ENCODE measurements around the gene GINS2.

GINS2 gene

DNA sequence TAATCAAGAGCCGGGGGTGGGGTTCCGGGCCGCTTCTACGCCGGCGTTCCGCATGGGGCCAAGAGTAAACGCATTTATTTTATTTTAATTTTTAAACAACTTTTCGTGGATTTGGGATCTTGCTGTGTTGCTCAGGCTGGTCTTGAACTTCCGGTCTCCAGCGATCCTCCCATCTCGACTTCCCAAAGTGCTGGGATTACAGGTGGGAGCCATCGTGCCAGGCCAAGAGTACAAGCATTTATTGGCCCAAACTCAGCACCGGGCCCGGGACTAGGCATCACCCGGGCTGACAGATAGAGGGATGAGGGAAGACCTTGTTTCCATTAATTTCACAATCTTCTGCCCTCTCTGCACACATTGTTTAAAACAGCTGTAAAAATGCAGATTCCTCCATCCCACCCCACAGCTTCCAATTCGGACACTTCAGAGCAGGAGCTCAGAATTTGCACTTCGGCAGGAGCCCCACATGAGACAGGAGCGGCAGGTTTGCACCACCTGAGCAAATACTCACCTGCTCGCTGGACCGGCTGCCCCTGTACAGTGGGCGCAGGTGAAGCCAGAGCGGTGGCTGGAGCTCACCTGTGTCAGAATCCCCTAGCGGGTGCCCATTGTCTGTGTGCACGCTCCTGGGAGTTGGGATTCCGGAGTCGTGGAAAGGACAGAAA lies 663 bp upstream of the GINS2 start:
- no peak for FAIRE-seq

DNA sequence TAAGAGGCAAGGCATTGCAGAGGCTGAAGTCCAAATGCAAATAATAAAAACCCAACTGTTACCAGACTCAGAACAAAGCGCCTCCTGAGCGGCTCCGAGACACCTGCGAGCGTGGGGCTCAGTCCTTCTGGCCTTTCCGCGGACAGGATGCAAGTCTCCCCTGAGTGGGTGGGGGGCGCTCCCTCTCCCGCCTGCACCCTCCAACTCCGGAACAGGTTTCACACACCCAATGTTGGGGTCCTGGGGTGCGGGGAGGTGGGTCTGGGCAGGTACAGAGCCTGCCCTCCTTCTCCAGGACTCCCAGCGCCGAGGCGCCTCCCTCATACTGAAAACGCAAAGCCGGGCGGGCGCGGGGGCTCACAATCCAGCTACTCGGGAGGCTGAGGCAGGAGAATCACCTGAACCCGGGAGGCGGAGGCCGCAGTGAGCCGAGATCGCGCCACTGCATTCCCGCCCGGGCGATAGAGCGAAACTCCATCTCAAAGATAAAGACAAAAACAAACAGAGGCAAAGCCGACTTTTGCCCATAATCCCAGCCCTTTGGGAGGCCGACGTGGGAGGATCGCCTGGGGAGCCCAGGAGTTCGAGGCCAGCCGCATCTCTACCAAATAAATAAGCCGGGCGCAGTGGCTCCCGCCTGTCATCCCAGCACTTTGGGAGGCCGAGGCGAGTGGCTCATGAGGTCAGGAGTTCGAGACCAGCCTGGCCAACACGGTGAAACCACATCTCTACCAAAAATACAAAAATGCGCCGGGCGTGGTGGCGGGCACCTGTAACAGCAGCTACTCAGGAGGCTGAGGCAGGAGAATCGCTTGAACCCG lies 893 bp downstream of the GINS2 start:
- no peak for FAIRE-seq

DNA sequence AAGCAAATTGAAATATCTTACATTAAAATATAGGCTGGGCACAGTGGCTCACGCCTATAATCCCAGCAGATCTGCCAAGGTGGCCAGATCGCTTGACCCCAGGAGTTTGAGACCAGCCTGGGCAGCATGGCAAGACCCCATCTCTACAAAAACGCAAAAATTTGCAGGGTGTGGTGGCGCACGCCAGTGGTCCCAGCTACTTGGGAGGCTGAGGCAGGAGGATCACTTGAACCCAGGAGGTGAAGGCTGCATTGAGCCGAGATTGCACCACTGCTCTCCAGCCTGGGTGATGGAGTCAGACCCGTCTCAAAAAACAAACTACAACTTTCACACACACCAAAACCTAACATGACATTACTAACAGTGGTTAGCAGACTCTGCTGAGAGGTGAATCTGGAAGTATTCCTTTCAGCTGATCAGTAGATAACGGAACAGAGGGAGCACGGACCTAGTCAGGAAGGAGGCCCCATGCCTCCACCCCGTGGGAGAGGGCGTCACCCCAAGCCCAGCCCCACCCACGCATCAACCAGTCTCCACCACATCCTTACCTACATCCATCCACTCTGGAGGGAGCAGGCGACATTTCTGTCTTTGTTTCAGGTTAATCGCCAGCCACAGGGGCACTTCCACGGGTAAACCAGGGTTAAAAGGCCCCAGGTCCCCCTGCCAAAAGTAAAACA lies 1.7 kb downstream of the GINS2 start:
- no peak for FAIRE-seq

DNA sequence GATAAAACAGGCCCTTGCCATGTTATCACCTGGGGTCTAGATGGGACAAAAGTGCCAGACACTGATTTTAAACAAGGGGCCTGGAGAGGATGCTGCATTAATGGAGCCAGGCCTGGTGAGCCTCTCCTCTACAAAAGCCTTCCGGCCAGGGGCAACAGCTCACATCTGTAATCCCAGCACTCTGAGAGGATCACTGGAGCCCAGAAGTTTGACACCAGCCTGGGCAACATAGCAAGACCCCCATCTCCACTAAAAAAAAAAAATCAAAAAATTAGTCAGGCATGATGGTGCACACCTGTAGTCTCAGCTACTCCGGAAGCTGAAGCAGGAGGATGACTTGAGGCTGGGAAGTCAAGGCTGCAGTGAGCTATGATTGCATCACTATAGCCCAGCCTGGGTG lies 3.5 kb downstream of the GINS2 start:
- FAIRE-seq, result no peak

DNA sequence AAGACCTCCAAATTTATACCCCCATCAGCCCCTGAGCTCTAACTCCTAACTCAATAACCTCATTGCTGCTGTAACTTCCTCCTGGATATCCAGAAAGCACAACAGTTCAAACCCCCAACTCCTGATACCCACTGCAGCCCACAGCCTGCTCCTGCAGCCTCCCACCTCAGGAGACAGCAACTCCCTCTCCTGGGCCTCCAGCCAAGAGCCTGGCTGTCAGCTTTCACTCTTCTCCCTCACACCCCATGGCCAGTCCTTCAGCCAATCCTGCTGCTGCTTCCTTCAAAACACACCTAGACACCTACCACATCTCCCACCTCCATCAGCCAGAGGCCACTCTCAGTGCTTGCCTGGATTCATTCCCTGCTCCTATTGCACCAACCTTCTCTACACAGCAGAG lies 5.4 kb downstream of the GINS2 start:
- no peak for FAIRE-seq

DNA sequence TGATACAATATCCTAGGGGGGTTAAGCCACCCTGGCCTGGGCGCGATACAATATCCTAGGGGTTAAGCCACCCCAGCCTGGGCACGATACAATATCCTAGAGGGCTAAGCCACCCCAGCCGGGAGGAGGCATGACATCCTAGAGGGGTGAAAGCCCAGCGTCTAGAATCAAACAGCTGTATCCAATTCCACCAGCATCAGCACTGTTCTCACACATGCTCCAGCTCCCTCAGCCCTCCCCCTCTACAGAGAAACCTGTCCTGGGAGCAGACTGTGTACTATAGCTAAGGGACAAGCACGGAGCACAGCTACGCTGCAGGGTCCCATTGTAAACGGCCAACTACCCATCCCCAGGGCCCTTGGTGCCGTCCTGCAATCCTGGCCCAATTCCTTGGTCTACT lies 6.2 kb downstream of the GINS2 start:
- no peak for FAIRE-seq

DNA sequence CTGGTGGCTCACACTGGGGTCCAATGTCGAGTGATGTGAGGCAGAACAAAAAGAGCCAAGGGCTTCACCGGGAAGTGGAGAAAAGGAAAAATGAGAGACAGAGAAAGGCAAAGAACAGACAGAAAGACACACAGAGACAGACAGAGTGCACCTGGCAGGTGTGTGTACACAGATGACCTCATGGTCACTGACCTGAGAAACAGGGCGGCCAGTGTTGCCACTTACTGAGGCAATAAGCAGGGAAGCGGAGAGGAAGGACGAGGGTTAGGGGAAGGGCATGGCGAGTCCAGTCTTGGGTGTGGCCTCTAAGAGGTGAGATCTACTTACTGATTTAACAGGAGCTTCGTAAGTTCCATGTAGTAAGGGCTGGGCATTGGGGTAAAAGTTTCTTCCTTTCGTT lies 7.5 kb downstream of the GINS2 start:
- no peak for FAIRE-seq

DNA sequence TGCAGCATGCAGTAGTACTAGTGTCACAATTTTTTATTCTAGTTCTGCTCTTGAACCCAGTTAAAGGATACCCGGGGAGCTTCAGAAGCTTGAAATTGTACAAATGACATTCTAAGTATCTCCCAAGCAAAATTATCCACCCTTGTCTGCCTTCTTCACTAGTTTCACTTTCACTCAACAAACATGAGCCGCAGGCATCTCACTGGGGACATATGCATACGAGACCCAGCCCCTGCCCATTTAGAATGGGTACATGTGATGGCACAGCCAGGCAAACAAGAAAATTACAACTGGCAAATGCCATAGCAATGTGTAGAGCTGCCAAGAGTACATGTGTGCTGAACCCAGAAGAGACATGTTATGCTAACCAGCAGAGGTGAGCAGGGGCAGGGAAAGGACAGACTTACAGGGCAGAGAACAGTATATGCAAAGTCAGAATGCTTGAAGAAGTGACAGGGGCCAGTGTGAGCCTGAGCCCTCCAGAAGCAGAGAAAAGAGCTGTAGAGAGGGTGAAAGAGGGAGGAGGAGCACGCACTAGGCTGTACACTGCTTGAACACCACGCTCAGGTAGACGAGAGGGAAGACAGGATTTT lies 8.3 kb downstream of the GINS2 start:
- FAIRE-seq, result no peak

DNA sequence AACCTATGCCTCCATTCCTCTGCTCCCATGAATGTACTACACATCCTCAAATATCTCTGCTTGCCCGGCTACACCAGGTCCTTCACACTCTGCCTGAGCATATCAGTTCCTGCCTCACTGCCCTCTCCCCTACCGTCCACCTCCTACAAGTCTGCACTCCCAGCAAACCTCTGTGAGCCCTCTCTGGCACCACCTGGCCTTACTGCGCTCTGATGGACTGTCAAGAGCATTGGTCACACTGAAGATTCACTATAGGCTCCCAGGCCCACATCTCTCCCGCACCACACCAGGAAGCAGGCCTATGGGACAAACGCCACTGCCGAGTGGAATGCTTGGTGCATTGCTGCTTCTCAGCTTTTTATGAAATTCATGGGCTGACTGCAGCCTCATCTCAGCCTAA lies 8.9 kb downstream of the GINS2 start:
- no peak for FAIRE-seq

DNA sequence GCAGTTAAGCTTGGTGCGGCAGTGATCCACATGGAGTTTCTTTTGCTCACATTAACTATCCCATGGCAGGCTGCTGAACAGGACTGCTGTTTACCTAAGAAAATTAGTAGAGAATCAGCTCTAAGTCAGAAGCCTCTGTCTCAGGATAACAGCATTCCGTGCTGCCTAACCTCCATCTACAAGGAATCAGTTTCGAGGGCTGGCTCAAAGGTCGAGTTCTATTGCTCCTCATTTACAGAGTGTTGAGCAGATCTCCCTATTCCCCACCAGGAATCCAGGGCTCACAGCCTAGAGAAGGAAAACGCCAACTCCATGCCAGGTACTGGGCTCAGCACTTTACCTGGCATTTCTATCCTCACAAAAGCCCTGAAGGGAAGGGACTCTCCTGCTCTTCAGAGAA lies 9.9 kb downstream of the GINS2 start:
- FAIRE-seq, result no peak

DNA sequence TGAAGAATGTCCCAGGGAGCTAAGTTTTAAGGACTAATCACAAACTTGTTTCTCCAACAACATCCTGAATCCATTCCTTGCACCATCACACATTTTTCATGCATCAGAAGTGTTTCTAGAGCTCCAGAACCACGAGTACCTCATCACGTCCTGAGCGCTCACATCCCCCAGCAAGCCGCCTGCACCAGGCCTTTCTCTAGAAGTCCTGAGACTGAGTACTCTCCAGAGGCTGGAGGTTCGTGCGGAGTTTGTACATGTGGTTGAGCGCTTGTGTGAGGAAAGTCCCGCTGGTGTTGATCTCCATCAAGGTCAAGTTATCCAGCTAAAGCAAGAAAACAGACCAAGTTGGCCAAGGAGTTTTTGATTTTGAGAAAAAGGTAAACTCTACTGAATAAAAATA lies 10.7 kb downstream of the GINS2 start:
- no peak for FAIRE-seq

DNA sequence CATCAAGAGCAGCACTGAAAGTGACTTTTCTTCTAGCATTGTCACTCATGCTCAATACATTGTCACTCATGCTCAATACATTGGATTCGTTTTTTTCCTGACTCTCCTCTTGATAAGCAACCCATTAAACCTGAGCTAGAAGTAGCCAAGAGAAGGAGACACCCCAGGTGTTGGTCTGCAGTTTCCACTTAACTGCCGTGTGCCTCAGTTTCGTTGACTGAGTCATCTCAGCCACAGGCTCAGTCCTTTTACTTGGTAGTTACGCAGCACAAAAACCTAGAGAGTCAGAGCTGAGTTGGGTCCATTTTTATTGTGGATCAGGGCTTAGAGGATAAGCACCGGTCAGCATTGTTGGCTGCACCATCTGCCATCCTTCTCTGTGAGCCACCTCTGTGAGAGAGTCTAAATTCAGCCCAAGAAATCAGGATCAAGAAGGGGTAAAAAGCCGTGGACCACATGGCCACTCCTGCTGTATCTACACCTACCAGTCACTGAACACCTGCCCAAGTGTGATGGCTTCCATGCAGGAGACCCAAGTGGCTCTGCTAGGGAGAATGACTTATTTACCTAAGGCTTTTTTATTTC lies 11.3 kb downstream of the GINS2 start:
- FAIRE-seq, result no peak

DNA sequence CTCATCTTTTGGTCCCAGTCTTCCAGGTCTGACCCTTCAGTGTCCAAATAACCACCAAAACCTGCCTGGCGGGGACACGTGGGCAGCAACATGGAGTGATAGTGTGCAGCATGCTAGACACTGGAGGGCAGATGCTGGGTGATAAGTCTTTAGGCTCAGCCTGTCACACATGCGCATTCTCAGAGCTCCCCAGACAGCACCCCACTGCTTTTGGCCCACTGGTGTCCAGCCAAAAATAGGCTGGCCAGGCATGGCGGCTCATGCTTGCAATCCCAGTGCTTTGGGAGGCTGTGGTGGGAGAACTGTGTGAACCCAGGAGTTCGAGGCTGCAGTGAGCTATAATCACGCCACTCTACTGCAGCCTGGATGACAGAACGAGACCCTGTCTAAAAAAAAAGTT lies 12.3 kb downstream of the GINS2 start:
- no peak for FAIRE-seq

DNA sequence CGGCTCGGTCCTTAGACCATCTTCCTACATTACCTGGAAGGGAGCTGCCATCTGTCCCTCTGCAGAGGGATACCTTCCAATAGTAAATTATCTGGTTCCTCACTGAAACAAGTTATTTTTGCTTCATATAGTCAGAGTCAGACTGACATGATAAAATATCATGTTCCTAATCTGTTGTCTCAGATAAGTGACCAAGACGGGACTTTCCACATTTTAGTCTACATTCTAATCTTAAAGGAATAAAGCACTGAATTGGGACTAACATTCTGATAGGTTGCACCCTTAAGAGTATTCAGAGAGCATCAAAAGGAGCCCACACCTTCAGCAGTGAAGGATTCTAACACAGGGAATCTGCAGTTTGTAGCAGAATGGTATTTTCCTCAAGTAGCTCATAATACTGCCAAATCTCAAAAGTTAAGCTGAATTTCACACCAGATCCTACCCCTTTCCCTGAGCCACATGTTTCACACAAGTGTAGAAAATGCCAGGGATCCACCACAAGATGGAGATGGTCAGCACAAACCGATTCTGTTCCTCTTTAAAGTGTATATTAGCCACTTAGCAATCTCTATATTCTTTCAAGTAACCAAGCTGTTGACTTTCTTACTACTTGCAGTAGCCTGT lies 13.4 kb downstream of the GINS2 start:
- peak; percentile 92 for FAIRE-seq

DNA sequence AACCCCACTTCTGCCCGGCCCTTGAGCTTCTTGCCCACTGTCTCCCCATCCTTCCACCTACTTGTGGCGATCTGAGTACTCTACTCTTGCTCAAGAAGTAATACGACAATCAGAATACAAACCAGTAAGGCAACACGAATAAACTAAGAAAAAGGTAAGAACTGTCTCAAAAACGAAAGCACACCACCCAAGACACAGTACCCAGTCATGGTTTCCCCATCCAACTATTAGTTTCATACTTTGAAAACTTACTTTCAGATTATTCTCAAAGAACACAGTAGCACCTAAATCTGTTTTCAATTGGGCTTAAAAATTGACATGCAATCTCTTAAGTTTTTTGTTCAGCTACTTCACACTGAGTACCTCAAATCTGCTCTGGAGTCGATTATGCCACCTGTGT lies 13.9 kb downstream of the GINS2 start:
- no peak for FAIRE-seq

DNA sequence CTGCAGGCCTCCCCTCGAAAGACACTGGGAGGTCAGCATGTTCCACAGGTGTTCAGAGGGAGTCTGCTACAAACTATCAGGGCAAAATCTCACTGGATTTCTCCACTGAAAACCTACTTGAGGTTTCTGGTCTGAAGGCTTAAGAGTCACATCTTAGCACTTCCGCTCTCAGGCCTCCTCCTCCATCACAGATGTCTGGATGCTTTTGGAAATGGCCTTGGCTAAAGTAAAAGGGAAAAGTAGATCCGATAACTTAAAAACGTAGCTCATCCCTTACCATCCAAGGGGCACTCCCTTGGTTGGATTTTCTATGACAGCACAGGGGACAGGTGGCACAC lies 14.4 kb downstream of the GINS2 start:
- no peak for FAIRE-seq

DNA sequence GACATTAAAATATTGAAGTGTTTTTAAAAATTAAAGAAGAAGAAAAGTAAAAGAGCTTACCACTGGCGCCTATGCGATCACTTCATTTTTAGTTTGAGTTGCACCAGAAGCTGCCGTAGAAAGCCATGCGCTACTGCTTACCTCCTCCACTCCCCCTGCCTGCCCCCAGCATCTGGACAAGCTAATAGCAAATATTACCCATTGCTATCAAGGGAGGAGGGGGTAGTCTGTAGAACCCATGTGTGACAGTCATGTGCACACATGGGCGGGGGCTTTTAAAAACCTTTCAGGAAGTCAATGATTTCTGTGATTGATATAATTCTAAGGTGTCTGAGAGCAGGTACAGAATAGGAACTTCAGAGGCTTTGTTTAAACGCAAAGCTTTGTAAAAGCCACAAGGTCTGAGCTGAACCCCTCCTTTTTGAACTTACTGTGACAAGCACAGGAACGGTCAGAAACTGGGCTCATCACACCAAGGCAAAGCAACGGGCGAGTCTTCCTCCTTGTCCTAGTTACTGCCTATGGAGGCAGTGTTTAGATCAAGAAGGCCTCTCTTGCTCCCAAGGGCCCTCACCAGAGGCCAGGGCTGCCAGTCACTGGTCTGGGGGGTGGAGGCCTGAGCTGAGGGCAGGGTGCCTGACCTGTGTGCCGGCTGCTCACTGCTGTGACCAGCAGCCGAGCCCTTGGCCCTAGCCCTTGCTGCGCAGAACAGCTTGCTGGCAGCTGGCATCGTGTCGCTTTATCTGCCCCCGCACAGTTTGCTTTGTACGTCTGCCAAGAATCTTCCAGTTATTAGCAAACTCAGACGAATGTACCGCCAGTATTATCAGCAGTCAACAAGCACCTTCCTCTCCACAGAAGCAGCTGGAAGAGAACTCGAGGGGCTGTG lies 15.0 kb downstream of the GINS2 start:
- no peak for FAIRE-seq

DNA sequence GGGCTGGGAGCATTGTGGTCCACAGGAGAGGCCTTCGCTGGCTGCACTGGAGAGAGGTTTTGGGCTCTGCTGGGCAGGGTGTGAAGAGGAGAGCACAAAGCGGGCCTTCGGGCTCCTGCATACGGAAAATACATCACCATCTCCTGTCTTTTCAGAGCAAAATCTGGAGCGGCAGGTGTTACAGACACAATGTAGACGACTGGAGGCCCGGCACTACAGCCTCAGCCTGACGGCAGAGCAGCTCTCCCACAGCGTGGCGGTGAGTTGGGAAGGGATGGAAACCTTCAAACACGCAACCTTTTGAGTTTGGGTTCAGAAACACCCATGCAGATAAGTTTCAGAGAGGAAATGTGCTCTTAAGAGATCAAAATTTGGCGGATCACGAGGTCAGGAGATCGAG lies 17.9 kb downstream of the GINS2 start:
- no peak for FAIRE-seq

DNA sequence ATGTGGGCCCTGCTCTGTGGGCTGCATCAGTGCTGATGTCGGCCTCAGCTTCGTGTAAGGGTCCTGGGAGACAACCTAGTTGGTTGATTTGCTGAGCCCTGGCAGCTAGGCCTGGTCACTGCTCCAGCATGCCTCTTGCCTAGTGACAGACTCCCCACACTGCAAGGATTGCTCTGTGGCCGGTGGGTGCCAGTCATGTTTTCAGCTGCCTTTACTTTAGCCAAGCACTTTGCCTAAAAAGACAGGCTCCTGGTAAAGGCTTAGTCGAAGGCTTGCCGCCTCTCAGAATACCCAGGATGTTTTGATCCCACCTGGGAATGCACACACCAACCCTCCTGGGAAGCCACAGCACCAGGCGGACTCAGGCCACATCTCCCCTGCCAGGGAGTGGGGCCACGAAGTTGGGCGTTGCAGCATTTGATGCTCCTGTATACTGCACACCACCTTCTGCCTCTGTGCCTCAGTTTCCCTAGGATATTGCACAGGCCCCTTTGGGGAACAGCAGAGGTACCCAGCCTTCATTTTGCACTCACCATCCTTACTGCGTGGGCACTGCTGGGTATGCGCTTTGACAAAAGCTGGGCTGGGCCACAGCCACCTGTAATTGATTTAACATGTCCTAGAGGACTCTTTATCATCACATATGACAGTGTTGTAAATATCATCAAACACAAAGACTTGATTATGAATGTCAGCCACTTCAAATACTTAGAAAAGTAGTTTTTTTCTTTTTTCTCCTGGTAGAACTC lies 19.9 kb downstream of the GINS2 start:
- FAIRE-seq, result no peak

DNA sequence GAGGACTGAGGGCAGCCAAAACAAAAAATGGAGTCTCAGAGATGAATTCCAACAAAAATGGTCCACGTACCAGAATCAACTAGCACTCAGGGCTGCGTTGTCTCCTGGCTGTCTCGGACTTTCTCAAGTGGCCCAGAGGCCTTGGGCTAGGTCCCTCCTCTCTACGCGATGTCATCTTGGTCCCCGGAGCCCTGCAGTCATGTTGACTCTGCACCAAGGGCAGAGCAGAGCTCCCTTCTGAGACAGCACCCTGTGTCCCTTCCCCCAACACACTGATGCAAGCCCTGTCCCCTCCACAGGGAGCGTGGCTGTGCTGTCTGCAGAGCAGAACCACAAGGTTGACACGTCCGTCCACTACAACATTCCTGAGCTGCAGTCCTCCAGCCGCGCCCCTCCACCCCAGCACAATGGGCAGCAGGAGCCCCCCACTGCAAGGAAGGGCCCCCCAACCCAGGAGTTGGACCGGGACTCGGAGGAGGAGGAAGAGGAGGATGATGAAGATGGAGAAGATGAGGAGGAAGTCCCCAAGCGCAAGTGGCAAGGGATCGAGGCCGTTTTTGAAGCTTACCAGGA lies 20.8 kb downstream of the GINS2 start:
- no peak for FAIRE-seq

DNA sequence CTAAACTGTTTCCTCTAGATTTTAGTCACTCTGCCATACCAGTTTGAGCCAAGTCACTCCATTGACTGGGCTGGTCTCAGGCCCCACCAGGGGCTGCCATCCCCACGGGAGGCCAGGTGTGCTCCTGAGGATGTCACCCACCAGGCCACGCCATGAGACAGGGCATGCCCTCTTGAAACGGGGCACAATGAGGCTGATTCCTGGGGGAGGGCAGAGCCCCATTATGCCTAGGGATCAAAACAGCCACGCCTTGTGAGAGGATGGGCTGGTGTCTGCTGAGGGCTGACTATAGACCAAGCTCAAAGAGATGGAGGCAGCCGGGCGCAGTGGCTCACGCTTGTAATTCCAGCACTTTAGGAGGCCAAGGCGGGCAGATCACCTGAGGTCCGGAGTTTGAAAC lies 21.5 kb downstream of the GINS2 start:
- no peak for FAIRE-seq
